NCI-H446 treated with DMSO at 0.1 percent for 48 hours (cell line): Measurements from ENCODE around the gene WASL.

Source experiments
- DNase-seq: peaks from one replicate; lab custom pipeline; 2025; lab: John Stamatoyannopoulos, UW

WASL gene

DNA sequence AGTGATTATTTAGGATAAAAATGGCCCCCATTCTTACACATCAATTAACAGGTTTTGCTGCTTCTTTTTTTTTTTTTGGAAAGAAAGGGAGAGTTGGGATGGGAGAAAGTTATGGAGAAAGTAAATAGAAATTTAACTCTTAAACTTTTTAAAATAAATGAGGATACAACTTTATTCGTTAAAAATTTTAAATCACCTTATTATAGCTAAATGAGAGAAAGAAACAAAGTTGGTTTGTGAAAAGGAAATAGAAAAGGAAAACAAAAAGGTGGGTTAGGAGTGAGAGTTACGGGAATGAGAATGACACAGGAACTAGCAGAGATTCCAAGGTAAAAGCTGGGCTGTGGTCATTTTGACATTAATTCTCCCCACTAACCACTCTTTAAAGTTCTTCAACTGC is 58.3 kb downstream of the WASL start:
- DNase-seq: no peak

DNA sequence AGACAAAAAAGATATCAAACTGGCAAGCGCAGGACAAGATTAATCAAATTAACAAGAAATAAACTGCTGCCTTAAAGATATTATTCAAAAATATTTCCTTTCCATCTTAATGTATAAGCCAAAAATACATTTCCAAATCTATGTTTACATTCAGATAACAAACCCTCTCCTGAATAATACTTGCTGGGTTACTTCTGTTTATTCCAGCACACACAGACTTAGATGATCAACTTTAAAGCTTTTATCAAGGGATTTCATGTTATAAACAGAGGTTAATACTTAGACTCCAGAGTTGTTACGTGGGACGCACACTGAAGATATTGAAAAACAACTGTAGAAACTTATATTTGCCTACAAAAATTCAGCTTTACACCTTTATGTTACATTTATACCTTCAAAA is 59.6 kb downstream of the WASL start:
- no peak for DNase-seq

DNA sequence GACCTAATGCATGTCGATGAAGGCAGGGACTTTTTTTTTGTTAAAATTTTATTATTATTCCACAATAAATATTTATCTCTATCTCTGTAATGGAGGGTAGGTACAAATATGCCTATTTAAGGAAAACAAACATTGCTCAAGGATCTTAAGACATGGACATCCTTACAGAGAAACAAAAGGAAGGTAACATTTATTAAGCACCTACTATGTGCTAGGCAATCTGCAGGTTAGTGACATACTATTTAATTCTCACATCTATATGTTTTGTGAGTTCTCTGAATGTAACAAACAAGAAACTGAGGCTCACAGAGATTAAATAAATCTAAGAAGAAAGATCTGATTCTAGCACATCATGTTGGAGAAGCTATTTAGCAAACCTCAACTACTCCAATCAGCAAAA is 61.1 kb downstream of the WASL start:
- DNase-seq: no peak

DNA sequence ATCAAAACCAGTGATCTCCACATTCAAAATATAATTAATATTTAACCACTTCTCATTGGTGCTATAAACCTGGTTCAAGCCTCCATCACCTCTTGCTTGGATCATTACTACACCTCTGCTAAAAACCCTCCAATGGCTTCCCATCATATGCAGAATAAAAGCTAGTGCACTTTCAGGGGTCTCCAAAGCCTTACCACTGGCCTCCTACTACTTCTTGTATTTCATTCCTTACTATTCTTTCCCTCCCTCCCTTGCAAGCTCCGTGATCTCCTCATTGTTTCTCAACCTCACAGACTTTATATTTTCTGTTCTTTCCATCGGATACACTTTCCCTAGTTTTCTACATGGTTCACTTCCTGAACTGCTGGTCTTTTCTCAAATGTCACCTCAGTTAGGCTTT is 61.6 kb downstream of the WASL start:
- DNase-seq: no peak

DNA sequence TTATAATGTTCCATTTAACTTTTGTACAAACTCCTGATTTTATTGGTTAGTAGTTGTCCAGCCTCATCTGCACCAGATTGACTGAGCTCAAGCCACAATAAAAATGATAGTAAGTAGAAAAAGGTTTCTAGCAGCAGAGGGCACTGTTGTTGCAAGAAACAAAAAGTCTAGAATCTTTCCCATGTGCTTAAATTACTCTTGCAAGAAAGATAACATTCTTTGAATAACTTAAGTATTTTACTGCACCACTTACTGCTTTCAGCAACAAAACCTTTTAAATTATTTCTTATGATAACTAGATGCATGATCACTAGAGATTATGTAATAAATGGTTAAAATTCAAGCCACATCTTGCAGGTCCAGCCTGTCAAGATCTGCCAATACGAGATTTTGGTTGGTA is 66.1 kb downstream of the WASL start:
- DNase-seq: peak; percentile 13

DNA sequence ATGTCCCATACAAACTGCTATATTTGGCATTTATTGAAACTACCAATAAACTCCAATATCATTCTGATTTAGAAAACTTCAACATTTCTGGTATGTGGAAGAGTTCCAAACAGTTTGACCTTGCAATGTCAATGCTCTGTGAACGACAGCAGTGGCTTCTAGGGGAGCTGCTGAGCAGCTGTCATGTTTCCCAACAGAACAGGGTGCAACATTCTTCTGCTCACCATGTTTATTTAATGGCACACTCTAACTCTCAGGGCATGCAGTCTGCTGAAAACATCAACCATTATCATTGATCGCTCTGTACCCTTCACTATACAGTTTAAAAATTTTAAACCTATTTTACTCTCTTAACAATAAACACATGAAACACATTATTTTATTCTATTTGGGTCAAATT is 67.2 kb downstream of the WASL start:
- no peak for DNase-seq

DNA sequence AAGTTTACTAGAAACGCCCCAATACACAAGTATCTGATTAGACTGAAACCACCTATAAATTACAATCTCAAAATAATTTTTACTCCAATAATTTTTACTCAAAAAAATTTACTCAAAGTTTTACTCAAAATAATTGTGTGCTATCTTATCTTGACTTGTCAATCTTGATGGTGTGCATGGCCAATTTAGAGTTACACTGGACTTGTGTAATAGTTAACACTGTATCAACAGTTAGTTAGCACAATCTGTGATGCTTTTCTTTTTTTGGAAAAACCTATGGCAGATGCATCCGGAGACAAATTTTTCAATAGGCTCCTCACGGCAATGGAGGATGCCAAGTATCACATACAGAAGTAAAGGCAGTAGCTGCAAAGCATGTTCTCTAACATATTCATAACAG is 68.2 kb downstream of the WASL start:
- no peak for DNase-seq

DNA sequence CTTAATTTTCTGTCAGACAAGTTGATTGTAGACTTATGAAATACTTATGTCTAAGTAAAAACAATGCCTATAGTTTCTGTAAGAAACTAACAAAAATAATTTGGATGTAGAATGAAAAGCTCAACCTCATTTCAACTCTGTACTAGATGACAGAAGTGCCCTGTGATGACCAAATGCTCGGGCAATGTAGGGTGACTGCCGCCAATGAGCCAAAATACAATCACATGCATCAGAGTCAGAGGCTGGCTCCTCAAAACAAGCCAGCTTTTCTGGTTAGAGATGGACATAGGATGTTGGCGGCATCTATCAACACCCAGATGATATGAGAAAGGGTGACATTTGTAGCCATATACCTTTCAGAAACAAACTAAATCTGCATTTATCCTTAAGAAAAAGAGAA is 69.2 kb downstream of the WASL start:
- no peak for DNase-seq

DNA sequence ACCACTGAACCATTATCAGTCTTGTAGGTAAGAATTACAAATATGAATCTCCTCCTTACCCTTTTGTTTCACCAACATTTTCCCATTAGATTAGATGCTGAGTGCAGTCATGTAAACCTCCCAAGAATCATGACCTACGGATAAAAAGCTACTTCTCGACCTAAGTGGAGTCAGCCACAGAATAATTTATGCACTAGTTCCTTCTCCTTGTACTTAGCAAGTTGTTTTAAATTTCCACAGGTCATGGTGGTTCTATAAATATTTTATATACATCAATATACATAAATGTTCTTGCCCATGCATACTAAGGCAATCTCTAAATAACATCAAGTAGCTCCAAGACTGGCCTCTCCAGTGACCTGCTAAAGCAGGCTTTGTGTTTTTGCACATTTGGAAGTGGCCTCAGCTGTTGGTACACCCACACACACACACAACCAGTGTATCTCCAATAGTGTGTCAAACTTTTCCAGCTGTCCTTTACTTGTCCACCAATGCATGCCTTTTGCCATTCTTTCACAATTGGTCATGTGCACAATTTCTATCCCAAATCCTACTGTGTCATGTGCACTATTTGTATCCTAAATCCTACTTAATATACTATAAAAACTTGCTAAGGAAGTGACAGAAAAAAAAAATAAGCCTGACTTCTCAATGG is 71.6 kb downstream of the WASL start:
- DNase-seq: no peak

DNA sequence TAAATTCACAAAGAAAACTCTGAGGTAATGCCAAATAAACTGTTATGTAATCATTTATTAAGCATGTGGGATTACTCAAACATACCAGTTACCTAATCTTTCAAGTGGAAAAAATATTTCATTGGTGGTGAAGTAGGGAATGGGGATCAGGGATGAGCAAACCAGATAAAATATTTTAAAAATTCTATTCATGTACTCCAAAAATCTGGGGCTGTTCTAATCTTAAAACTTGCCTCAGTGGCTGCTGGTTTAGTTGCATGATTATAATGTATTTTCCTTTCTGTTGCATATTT is 73.7 kb downstream of the WASL start:
- DNase-seq: no peak

DNA sequence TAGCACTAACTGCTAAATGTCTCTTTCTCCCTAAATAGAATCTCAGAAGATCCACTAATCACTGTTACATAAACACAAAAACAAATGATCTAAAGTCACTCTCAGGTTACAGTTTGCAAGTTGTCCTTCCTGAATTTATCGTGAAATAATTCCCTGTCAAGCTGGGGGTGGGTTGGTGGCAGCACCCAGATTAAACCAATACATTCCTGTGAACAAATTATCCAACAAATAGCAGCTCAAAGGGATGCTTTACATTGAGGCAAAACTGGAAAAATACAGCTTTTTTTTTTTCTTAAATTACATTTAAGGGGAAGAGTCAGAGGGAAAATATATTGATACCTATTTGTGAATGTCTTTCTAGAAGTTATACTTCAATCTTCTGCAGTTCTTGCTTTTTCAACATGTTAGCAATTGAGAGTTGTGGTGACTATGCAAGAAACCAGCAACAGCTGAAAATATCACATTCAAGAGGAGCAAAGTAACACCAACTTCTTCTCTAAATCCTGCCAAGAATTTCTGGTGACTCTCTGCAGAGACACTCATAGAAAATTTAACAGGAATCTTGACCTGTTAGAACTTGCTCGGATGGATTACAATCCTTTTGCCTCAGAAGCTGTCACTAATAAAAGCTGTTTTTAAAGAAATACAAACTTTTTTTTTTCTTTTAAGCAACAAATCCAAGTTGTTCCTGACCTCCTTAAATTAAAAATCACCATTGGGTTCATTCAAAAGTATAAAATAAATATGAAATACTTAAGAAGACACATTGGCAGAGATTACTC is 74.2 kb downstream of the WASL start:
- no peak for DNase-seq

DNA sequence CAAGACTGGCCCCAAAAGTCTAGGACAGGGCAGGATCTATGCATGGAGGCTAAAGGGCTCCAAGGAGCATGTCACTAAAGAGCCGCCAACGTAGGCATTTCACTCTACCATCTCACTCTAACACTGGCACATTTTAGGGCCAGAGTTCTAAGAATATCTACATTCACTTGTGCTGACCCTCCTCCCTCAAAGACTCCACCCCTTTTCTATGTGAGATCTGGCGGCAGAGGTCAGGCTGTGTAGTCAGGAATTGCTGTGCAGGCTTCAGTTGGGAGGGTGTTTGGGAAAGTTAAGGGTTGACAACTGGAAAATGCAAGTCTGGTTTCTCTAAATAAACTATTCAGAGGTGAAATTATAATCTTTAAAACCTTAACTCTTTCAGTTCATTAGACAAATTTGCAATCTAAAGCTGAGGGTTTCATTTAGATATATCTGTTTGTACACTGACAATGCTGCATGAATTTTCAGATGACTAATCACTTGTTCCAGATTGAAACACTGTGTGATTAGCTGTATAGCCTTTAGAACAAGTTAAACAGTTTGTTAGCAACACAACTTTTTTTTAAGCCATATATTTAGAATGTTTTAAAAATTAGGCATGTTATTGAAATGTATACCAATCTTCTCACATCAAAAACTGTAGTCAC is 74.9 kb downstream of the WASL start:
- no peak for DNase-seq

DNA sequence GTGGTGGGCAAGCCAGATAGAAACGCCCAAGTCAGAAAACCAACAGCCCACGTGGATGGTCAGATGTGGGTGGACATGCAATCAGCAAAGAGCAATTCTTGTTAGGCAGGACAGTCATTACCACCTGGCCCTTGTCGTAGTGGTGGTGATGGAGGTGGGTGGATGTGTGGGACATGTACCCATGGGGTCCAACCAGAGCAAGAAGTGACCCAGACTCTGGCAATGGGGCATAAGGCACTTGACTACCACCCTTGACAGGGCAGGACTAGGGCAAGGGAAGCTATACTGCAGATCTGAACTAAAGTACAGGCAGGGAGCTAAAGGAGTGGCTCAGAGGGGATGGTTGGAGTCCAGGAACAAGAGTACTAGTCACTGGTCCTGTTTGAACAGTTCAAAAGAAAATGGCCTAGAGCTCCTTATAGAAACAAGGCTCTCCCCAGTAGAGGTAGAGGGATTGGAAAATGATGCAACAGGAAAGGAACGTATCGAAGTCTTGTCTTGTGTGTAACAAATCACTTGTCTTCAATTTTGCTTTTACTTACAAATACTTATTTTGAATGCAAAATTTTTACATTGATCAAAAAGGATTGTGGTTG is 75.6 kb downstream of the WASL start:
- DNase-seq: no peak

DNA sequence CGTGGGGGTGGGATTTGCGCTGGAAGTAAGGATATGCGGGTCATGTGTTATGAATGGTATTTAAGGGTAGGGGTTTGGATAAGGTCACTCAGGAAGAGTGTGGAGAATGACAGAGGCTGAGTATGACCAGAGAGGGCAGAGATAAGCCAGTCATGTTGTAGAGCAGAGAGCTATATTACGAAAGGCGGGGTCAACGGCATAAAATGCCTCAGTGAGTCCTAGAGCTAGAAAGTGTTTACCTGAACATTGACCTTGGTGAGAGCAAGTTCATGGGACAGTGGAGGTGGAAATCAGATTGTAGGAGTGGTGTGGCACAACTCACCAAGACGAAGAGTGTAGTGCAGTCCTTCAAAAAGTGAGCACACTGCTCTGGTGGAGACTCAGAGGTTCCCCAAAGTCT is 79.3 kb downstream of the WASL start:
- DNase-seq: no peak

DNA sequence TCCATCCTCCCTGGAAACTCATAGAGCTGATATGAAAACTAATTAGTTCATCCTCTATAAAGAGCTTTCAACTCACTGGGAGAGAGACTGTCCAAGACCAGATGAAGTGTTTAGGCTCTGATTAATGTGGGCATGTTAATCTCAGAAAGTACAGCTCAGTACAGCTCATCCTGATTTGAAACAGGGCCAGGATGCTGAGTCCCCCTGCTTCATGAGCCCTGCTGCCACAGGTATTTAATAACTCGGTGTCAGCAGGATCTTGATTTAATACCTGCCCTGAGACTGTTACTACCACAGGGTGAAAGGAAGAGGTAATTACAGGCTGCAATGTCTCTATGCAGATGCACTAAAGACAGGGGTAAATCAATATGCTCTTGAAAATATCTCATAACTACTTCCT is 82.3 kb downstream of the WASL start:
- no peak for DNase-seq

DNA sequence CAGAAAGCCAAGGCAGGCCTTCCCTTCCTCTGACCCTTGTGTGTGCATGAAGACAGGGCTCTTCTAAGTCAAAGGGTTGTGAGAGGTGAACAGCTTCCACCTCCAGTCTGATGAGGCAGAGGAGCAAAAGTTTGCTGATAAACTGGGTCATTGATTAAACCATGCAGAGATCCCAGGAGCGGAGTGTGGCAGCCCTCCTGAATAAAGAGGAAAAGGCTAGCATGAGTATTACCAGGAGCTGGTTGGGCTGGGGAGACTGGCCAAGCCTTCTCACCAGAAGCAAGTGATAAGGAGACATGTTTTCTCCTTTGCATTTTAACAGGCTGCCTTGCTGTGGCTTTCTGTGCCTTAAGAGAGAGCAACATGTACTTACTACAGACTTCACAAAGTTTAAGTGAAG is 82.9 kb downstream of the WASL start:
- DNase-seq: no peak

DNA sequence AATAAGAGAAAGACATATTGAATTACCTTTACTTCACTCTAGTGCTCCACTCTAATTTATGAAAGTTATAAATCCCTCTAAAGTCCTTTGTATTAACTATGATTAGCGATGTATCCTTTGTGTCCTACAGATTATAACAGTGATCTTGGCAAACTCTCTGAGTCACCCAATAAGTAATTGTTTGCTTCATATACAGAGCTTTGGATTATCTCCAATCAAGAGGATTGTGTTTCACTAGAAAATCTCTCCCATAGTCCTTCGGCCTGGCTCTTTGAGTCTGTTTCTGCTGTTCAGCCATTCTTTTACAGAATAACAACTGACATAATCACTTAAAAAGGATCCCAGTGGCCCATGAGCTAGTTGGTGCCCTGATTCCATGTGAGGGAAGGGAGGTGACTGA is 83.6 kb downstream of the WASL start:
- no peak for DNase-seq

DNA sequence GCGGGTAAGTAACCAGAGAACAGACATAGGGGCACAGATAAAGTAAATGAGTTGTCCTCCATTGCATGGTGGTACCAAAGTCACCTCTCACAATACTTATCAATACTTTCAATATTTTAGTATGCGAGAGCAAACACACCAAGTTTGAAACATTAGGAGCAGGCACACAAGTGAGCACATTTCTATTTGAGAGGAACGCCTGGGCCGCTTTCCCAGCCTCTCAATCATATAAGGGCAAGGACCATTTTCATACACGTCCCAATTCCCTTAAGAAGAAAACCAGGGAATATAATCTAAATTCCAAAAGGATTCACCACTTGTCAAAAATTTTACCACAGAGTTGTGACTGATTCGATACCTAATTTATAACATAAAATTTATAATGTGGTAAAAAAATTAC is 85.6 kb downstream of the WASL start:
- DNase-seq: no peak

DNA sequence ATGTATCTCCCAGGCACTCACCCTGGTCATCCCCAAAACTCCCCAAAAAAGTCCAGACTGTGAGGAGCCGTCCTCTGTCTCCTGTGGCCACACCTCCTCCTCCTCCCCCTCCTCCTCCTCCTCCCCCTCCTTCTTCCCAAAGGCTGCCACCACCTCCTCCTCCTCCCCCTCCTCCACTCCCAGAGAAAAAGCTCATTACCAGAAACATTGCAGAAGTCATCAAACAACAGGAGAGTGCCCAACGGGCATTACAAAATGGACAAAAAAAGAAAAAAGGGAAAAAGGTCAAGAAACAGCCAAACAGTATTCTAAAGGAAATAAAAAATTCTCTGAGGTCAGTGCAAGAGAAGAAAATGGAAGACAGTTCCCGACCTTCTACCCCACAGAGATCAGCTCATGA is 86.0 kb downstream of the WASL start:
- DNase-seq: no peak

DNA sequence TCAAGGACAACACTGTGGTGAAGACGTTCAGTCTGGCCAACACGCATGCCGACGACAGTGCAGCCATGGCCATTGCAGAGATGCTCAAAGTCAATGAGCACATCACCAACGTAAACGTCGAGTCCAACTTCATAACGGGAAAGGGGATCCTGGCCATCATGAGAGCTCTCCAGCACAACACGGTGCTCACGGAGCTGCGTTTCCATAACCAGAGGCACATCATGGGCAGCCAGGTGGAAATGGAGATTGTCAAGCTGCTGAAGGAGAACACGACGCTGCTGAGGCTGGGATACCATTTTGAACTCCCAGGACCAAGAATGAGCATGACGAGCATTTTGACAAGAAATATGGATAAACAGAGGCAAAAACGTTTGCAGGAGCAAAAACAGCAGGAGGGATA is 86.5 kb downstream of the WASL start:
- no peak for DNase-seq

DNA sequence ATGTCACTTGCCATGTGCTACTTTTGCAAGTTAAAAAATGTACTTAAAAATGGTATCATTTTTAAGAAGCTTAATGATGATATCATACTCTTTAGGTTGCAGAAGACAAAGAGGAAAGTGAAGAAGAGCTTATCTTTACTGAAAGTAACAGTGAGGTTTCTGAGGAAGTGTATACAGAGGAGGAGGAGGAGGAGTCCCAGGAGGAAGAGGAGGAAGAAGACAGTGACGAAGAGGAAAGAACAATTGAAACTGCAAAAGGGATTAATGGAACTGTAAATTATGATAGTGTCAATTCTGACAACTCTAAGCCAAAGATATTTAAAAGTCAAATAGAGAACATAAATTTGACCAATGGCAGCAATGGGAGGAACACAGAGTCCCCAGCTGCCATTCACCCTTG is 87.0 kb downstream of the WASL start:
- no peak for DNase-seq

DNA sequence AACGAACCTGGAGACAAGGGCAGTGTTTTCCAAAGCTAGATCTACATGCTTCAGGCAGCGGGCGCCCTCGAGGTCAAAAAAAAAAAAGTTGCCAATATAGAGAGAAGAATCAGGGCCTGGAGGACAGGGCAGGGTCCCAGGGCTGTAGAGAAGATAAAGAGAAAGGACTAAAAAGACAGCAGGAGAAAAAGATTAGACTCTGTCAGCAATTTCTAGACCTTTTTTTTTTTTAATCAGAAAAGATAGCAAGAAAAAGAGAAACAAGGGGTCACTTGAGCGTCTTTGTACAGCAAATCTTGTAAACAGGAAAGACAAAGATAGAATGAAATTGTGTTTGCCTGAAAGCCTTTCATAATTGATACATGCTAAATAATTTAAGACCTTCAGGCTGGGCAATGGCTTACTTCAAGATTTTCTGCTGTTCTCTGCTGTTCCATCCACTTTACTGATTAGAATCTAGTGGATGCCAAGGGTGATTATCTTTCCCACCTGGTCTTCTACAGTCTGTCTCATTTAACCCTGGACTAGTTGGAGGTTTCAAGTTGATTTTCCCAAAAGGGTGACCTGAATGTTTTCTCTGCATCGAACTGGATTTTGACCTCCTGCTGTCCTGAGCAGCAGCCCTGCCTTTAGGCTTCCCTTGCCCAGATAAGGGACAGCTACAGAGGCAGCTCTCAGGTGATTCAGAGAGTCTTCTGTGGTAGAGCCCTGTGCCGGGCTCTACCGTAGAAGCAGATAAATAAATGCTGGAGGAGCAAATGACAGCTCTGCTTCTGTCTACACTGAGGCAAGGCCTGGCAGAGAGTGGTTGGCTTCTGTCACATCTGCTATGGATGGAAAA is 88.1 kb downstream of the WASL start:
- no peak for DNase-seq
